BE2C (cell line): ENCODE data around the gene DOK7. TPM values are rescaled to one million over a fixed set of nuclear protein-coding genes. Genes with fewer than 3 reads are reported as not detected.

Experiments
- DNase-seq: peaks from one replicate; pipeline ENCODE4 v3.0.0-alpha.2; 2020
- H3K27me3 ChIP-seq: fragments of 250-450 bp; sonication (Bioruptor Pico); 2 replicates; pipeline ENCODE4 v1.5.1; 2020; ENCODE audit warnings: mild to moderate bottlenecking
- H3K36me3 ChIP-seq: fragments of 250-450 bp; sonication (Bioruptor Pico); 2 replicates; pipeline ENCODE4 v1.5.1; 2020; ENCODE audit warnings: mild to moderate bottlenecking
- H3K4me1 ChIP-seq: fragments of 250-450 bp; sonication (Bioruptor Pico); 2 replicates; pipeline ENCODE4 v1.5.1; 2020
- H3K4me3 ChIP-seq: 2 replicates; pipeline ENCODE4 v1.5.1; 2011; ENCODE audit warnings: low read depth, low read length
- H3K9me3 ChIP-seq: fragments of 250-450 bp; sonication (Bioruptor Pico); 2 replicates; pipeline ENCODE4 v1.5.1; 2020
- polyA plus RNA-seq: library from polyadenylated mRNA; unstranded; fragments of >200 nt; gene quantifications from one replicate; pipeline ENCODE4 v1.2.1, GENCODE V29; 2012; ENCODE audit warnings: low read depth, missing spikeins; ENCODE audit not compliant: insufficient read length, insufficient read depth
- TF ChIP-seq, protein P1 (sequence below): IDR thresholded peaks from 2 replicates; pipeline ENCODE4 v1.5.1; 2012; ENCODE audit warnings: mild to moderate bottlenecking, low read depth, low read length

The DOK7 gene
- polyA plus RNA-seq = 0.83 TPM

DNA sequence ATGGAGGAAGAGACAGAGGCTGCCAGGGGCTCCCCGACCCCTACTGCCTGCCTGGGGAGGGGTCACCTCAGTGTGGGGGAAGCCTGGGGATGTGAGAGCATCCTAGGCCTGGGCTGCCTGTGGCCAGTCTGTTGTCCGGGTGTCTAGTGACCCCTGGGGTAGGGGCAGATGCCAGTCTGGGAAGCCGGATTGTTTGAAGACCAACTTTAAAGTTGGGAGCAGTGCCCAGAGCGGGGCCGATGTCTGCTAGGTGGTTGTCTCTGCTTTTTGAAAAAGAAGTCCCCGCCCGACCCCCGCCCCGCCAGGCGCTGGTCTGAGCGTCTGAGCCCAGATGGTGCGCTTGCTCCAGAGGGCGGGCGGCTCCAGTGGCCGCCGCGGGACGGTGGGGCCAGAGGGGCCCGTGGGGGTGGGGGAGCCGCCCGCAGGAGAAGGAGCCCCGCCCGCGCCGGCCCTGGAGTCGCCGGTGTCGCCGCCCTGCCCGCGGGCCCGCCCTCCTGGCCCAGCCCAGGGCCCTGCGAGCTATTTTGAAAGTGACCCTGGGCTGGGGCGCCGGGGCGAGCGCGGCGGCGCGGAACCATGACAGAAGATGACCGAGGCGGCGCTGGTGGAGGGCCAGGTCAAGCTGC lies at the start of gene DOK7:
Gene DOK7 (plus strand): TSS at position 517 of the 626 bp plus-strand sequence. CDS start 70 bp downstream, at position 587.
- peaks cover 5% of the 10 kb centered on the region for H3K4me1 ChIP-seq
- TF ChIP-seq, protein P1, sequence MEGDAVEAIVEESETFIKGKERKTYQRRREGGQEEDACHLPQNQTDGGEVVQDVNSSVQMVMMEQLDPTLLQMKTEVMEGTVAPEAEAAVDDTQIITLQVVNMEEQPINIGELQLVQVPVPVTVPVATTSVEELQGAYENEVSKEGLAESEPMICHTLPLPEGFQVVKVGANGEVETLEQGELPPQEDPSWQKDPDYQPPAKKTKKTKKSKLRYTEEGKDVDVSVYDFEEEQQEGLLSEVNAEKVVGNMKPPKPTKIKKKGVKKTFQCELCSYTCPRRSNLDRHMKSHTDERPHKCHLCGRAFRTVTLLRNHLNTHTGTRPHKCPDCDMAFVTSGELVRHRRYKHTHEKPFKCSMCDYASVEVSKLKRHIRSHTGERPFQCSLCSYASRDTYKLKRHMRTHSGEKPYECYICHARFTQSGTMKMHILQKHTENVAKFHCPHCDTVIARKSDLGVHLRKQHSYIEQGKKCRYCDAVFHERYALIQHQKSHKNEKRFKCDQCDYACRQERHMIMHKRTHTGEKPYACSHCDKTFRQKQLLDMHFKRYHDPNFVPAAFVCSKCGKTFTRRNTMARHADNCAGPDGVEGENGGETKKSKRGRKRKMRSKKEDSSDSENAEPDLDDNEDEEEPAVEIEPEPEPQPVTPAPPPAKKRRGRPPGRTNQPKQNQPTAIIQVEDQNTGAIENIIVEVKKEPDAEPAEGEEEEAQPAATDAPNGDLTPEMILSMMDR = no peak
- H3K36me3 ChIP-seq = no peaks in the 10 kb centered on the region
- H3K4me3 ChIP-seq = peak within 1 kb of the TSS; percentile 8; the same call in 1 of the 2 replicates
- DNase-seq = no peak
- H3K27me3 ChIP-seq = no peaks in the 10 kb centered on the region
- no peaks in the 10 kb centered on the region for H3K9me3 ChIP-seq

DNA sequence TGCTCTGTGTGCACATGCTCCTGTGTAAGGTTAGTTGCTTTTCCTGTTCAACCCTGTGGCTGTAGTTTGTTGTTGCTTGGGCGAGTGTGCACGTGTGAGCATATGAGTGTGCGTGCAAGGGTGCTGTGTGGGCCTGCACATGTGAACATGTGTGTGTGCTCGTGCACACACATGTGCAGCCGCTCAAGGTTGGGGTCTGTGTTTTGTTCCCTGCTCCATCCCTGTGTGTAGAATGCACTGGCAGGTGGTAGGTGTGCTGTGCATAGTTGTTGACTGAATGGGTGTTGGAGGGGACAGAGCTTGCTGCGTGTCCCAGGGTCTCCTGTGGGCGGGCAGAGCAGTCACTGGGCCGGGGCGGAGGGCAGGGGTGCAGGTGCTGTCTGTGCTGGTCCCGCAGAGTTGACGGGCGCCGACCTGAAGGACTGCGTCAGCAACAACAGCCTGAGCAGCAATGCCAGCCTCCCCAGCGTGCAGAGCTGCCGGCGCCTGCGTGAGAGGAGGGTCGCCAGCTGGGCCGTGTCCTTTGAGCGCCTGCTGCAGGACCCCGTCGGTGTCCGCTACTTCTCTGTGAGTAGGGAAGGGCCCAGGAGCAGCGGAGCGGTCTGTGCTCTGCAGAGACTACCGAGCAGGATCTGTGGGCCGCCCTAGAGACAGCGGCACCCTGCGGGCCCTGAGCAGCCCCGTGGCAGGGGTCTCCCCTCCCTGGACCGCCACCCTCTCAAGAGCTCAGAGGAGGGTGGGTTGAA lies 49.3 kb upstream of the DOK7 start:
- TF ChIP-seq, protein P1 = no peak
- Histone ChIP-seq H3K36me3 (no peaks in the 10 kb centered on the region), H3K4me3 (no peak overlapping the region), H3K27me3 (no peaks in the 10 kb centered on the region), H3K4me1 (peaks cover 2% of the 10 kb centered on the region; the same call in 1 of the 2 replicates), H3K9me3 (no peaks in the 10 kb centered on the region)
- DNase-seq = no peak

- DNase-seq = no peak
- Histone ChIP-seq H3K27me3 (no peaks in the 10 kb centered on the region), H3K4me1 (no peaks in the 10 kb centered on the region)
Observed at GRCh38 chr4:3414421-3415279, 48.5 kb upstream of the DOK7 start.

GRCh38 chr4:3415471-3416141 lies 47.5 kb upstream of the DOK7 start:
- Histone ChIP-seq H3K27me3 (no peaks in the 10 kb centered on the region), H3K36me3 (no peaks in the 10 kb centered on the region), H3K4me1 (no peaks in the 10 kb centered on the region), H3K9me3 (no peaks in the 10 kb centered on the region), H3K4me3 (no peak overlapping the region)
- TF ChIP-seq, protein P1 = no peak
- DNase-seq = no peak

More at GRCh38 chr4:3414421-3415279, 48.5 kb upstream of the DOK7 start:
- no peaks in the 10 kb centered on the region for H3K36me3 ChIP-seq
- TF ChIP-seq, protein P1 = no peak
- no peak overlapping the region for H3K4me3 ChIP-seq
- no peaks in the 10 kb centered on the region for H3K9me3 ChIP-seq

DNA sequence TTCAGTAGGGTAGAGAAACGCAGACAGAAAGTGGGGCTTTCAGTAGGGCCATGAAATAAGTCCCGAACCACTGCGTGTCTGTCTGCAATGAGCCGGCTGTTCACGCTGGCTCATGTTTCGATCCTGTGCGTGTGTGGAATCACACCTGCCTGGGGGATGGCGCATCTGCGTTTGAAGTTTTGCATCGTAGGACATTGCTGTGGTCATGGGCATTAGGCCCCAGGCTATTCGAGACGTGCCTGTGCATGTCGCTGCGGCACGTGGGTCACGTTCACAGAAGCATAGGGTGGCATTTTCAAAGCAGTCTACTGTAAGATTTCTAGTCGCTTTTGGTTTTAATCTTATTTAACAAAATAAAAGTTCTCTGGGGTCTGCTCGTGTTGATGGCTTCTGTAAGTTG lies 46.8 kb upstream of the DOK7 start:
- no peak overlapping the region for H3K4me3 ChIP-seq
- no peaks in the 10 kb centered on the region for H3K9me3 ChIP-seq
- no peaks in the 10 kb centered on the region for H3K27me3 ChIP-seq
- H3K4me1 ChIP-seq = no peaks in the 10 kb centered on the region
- TF ChIP-seq, protein P1 = no peak
- H3K36me3 ChIP-seq = no peaks in the 10 kb centered on the region
- no peak for DNase-seq
